ENCODE data around the gene ABCA2. TPM values are rescaled to one million over a fixed set of nuclear protein-coding genes. Genes with fewer than 3 reads are reported as not detected.

ABCA2 gene
- total and polyA plus RNA-seq, 9 of the 15 experiments (the other 6 are each of a cell fraction or from before 2014, with no cell fraction given): 0.69 to 16.3 (median 6.1) TPM; not detected in 2

GRCh38 chr9:137002646-137003041, 25.4 kb downstream of the ABCA2 start (continued):
- TF ChIP-seq TFAP4 (CRISPR knock-in tag; IDR thresholded peaks at IDR 0.05; ENCODE audit: borderline replicate concordance) (no peak), ZEB2 (IDR thresholded peaks at IDR 0.05) (no peak)
- TF ChIP-seq, protein P1, sequence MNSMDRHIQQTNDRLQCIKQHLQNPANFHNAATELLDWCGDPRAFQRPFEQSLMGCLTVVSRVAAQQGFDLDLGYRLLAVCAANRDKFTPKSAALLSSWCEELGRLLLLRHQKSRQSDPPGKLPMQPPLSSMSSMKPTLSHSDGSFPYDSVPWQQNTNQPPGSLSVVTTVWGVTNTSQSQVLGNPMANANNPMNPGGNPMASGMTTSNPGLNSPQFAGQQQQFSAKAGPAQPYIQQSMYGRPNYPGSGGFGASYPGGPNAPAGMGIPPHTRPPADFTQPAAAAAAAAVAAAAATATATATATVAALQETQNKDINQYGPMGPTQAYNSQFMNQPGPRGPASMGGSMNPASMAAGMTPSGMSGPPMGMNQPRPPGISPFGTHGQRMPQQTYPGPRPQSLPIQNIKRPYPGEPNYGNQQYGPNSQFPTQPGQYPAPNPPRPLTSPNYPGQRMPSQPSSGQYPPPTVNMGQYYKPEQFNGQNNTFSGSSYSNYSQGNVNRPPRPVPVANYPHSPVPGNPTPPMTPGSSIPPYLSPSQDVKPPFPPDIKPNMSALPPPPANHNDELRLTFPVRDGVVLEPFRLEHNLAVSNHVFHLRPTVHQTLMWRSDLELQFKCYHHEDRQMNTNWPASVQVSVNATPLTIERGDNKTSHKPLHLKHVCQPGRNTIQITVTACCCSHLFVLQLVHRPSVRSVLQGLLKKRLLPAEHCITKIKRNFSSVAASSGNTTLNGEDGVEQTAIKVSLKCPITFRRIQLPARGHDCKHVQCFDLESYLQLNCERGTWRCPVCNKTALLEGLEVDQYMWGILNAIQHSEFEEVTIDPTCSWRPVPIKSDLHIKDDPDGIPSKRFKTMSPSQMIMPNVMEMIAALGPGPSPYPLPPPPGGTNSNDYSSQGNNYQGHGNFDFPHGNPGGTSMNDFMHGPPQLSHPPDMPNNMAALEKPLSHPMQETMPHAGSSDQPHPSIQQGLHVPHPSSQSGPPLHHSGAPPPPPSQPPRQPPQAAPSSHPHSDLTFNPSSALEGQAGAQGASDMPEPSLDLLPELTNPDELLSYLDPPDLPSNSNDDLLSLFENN (IDR thresholded peaks at IDR 0.05; ENCODE audit: low read depth in 2 of 2, low read length in 2 of 2): no peak

DNA sequence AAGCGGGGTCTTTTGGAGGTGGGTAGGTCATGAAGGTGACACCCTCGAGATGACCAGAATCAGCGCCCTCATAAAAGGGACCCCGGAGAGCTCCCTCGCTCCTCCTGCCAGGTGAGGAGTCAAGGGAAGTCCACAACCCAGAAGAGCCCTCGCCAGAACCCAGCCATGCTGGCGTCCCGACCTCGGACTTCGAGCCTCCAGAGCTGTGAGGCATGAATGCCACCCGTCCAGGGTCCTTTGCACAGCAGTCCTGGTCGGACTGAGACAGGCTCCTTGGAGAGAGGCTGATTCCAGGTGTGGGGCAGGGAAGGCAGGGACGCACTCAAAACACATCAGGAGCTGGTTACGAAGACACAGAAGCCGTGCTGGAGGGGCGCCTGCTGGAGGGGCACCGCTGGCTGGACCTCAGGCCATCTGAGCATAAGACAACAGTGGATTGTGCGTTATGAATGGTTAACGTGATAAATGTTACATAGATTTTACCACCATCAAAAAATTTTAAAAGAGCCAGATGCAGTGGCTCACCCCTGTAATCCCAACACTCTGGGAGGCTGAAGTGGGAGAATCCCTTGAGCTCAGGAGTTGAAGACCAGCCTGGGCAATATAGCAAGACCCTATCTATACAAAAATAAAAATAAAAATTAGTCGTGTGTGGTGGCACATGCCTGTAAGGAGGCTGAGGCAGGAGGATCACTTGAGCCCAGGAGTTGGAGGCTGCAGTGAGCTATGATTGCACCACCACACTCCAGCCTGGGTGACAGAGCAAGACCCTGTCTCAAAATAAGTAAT, 26.0 kb downstream of the ABCA2 start:
- H3K27me3 ChIP-seq (ENCODE audit: control insufficient read depth in 2 of 2, insufficient read depth in 2 of 2, low read length in 2 of 2): no peaks in the 10 kb centered on the region
- H3K79me2 ChIP-seq (ENCODE audit: control insufficient read depth, insufficient read depth, low read length): no peaks in the 10 kb centered on the region
- ATAC-seq: no peak
- no peak overlapping the region for H3K27ac ChIP-seq (ENCODE audit: extremely low read depth, low read depth, low read length)
- no peak for DNase-seq (ENCODE audit: extremely low read depth in 1 of 4, low spot score in 3 of 4)
- H3K4me1 ChIP-seq (replicated peaks in 1 of 2; ENCODE audit: control insufficient read depth in 2 of 2, insufficient read depth in 2 of 2, low read length in 2 of 2): peaks cover 8 to 34% of the 10 kb centered on the region in 2 experiments; a peak in 3 of 5 replicates
- intact Hi-C loops (cut with micrococcal nuclease) (no loop called here), in situ Hi-C loops (cut with MboI) (no loop called here)
- H4K20me1 ChIP-seq (replicated peaks; ENCODE audit: control insufficient read depth, insufficient read depth, low read length): no peaks in the 10 kb centered on the region
- no peak for FAIRE-seq
- ChIA-PET CTCF (ENCODE audit: low intra/inter-chr PET ratio) (no interaction called here), POLR2A (interaction anchor here (0.6 to 1.3 kb wide), 3 partner anchors 10 to 240 kb away, joined by 3 to 5 read pairs (median 3); partner anchors contain the start of gene PAXX)
- no peaks in the 10 kb centered on the region for H3K36me3 ChIP-seq (ENCODE audit: control insufficient read depth, insufficient read depth, low read length)
- H3K9ac ChIP-seq (ENCODE audit: insufficient read depth in 1 of 2, low read depth in 2 of 2, low read length in 2 of 2): peak overlapping the region in 1 of 2 experiments; percentile 72; a peak in 2 of 4 replicates
- H3K4me3 ChIP-seq: no peak overlapping the region
- no TSS peak for BruUV-seq (replicated peaks)
- H3K4me2 ChIP-seq (ENCODE audit: insufficient read depth, low read length): no peak overlapping the region
- no peaks in the 10 kb centered on the region for H3K9me1 ChIP-seq (ENCODE audit: control insufficient read depth, insufficient read depth, low read length)
- H2AFZ ChIP-seq (ENCODE audit: low read depth, low read length): no peak overlapping the region
- H3K9me3 ChIP-seq (replicated peaks; ENCODE audit: control insufficient read depth, insufficient read depth, low read depth, low read length): 0 out of 2 replicates have a peak, but pooled peaks cover 1% of the 10 kb centered on the region
- 44% methylated on average over 18 of the region's 20 CpGs for WGBS (ENCODE audit: insufficient coverage, low coverage, missing lambda C conversion rate)
- TF ChIP-seq, protein P2, sequence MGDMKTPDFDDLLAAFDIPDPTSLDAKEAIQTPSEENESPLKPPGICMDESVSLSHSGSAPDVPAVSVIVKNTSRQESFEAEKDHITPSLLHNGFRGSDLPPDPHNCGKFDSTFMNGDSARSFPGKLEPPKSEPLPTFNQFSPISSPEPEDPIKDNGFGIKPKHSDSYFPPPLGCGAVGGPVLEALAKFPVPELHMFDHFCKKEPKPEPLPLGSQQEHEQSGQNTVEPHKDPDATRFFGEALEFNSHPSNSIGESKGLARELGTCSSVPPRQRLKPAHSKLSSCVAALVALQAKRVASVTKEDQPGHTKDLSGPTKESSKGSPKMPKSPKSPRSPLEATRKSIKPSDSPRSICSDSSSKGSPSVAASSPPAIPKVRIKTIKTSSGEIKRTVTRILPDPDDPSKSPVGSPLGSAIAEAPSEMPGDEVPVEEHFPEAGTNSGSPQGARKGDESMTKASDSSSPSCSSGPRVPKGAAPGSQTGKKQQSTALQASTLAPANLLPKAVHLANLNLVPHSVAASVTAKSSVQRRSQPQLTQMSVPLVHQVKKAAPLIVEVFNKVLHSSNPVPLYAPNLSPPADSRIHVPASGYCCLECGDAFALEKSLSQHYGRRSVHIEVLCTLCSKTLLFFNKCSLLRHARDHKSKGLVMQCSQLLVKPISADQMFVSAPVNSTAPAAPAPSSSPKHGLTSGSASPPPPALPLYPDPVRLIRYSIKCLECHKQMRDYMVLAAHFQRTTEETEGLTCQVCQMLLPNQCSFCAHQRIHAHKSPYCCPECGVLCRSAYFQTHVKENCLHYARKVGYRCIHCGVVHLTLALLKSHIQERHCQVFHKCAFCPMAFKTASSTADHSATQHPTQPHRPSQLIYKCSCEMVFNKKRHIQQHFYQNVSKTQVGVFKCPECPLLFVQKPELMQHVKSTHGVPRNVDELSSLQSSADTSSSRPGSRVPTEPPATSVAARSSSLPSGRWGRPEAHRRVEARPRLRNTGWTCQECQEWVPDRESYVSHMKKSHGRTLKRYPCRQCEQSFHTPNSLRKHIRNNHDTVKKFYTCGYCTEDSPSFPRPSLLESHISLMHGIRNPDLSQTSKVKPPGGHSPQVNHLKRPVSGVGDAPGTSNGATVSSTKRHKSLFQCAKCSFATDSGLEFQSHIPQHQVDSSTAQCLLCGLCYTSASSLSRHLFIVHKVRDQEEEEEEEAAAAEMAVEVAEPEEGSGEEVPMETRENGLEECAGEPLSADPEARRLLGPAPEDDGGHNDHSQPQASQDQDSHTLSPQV (IDR thresholded peaks at IDR 0.05): no peak
- TF ChIP-seq POLR2B (IDR thresholded peaks at IDR 0.05; ENCODE audit: low read depth, partially characterized antibody): no peak
- TF ChIP-seq CHD2 (IDR thresholded peaks at IDR 0.05; ENCODE audit: low read depth, low read length): no peak
- no peak for TF ChIP-seq RFX1 (IDR thresholded peaks at IDR 0.05)
- TF ChIP-seq SMAD4 (CRISPR knock-in tag; conservative IDR thresholded peaks at IDR 0.05): no peak
- no peak for TF ChIP-seq ZNF75A (CRISPR knock-in tag; IDR thresholded peaks at IDR 0.05)
- TF ChIP-seq BHLHE40 (IDR thresholded peaks at IDR 0.05; ENCODE audit: low read length): no peak
- TF ChIP-seq SMARCE1 (IDR thresholded peaks at IDR 0.05): no peak
- no peak for TF ChIP-seq CBX5 (IDR thresholded peaks at IDR 0.05; ENCODE audit: borderline replicate concordance, low read depth)
